HEK293 (cell line): ENCODE measurements around the gene PRAF2.

Experiments used
- EGR2 ChIP-seq: fragments of 450-650 bp; formaldehyde crosslinking; IDR thresholded peaks from 2 replicates; pipeline ENCODE4 v1.5.1; 2016; ENCODE audit warnings: low read depth, missing biosample characterization, missing genetic modification characterization
- GLIS1 ChIP-seq: fragments of 450-650 bp; formaldehyde crosslinking; IDR thresholded peaks from 2 replicates; pipeline ENCODE4 v1.5.1; 2016; ENCODE audit warnings: missing biosample characterization, missing genetic modification characterization
- KLF10 ChIP-seq: fragments of 450-650 bp; IDR thresholded peaks from 2 replicates; pipeline ENCODE4 v1.5.1; 2018; ENCODE audit warnings: missing biosample characterization, mild to moderate bottlenecking, missing genetic modification characterization
- KLF17 ChIP-seq: fragments of 450-650 bp; formaldehyde crosslinking; IDR thresholded peaks from 2 replicates; pipeline ENCODE4 v1.5.1; 2016; ENCODE audit warnings: missing biosample characterization, missing genetic modification characterization
- PRDM10 ChIP-seq: fragments of 450-650 bp; formaldehyde crosslinking; IDR thresholded peaks from 2 replicates; pipeline ENCODE4 v1.5.1; 2016; ENCODE audit warnings: missing biosample characterization, missing genetic modification characterization
- SCRT2 ChIP-seq: fragments of 450-650 bp; formaldehyde crosslinking; IDR thresholded peaks from 2 replicates; pipeline ENCODE4 v1.5.1; 2016; ENCODE audit warnings: missing biosample characterization, missing genetic modification characterization
- YY1 ChIP-seq: fragments of 450-650 bp; formaldehyde crosslinking; IDR thresholded peaks from 2 replicates; pipeline ENCODE4 v1.5.1; 2018; ENCODE audit warnings: missing biosample characterization, missing genetic modification characterization
- ZBTB48 ChIP-seq: fragments of 450-650 bp; formaldehyde crosslinking; IDR thresholded peaks from 2 replicates; pipeline ENCODE4 v1.5.1; 2016; ENCODE audit warnings: missing biosample characterization, missing genetic modification characterization
- ZFHX2 ChIP-seq: fragments of 450-650 bp; formaldehyde crosslinking; conservative IDR thresholded peaks from 2 replicates; pipeline ENCODE4 v1.5.1; 2016; ENCODE audit warnings: missing biosample characterization, missing genetic modification characterization
- ZIC2 ChIP-seq: fragments of 450-650 bp; formaldehyde crosslinking; IDR thresholded peaks from 2 replicates; pipeline ENCODE4 v1.5.1; 2016; ENCODE audit warnings: missing biosample characterization, missing genetic modification characterization
- ZNF138 ChIP-seq: fragments of 450-650 bp; formaldehyde crosslinking; IDR thresholded peaks from 2 replicates; pipeline ENCODE4 v1.5.1; 2016; ENCODE audit warnings: missing biosample characterization, missing genetic modification characterization, borderline replicate concordance
- ZNF23 ChIP-seq: fragments of 450-650 bp; formaldehyde crosslinking; IDR thresholded peaks from 2 replicates; pipeline ENCODE4 v1.5.1; 2016; ENCODE audit warnings: missing biosample characterization, missing genetic modification characterization, borderline replicate concordance
- ZNF239 ChIP-seq: fragments of 450-650 bp; formaldehyde crosslinking; IDR thresholded peaks from 2 replicates; pipeline ENCODE4 v1.5.1; 2016; ENCODE audit warnings: missing biosample characterization, missing genetic modification characterization
- ZNF335 ChIP-seq: fragments of 450-650 bp; formaldehyde crosslinking; conservative IDR thresholded peaks from 2 replicates; pipeline ENCODE4 v1.5.1; 2016; ENCODE audit warnings: missing biosample characterization, missing genetic modification characterization
- ZNF350 ChIP-seq: fragments of 450-650 bp; formaldehyde crosslinking; IDR thresholded peaks from 2 replicates; pipeline ENCODE4 v1.5.0; 2017; ENCODE audit warnings: missing biosample characterization, mild to moderate bottlenecking, missing genetic modification characterization
- ZNF37A ChIP-seq: fragments of 450-650 bp; IDR thresholded peaks from 2 replicates; pipeline ENCODE4 v1.5.1; 2018; ENCODE audit warnings: missing biosample characterization, missing genetic modification characterization
- ZNF48 ChIP-seq: fragments of 450-650 bp; formaldehyde crosslinking; IDR thresholded peaks from 2 replicates; pipeline ENCODE4 v1.5.1; 2016; ENCODE audit warnings: missing biosample characterization, missing genetic modification characterization
- ZNF488 ChIP-seq: fragments of 450-650 bp; formaldehyde crosslinking; IDR thresholded peaks from 2 replicates; pipeline ENCODE4 v1.5.1; 2016; ENCODE audit warnings: missing biosample characterization, missing genetic modification characterization
- ZNF513 ChIP-seq: fragments of 450-650 bp; IDR thresholded peaks from 2 replicates; pipeline ENCODE4 v1.5.1; 2018; ENCODE audit warnings: missing biosample characterization, missing genetic modification characterization
- ZNF518A ChIP-seq: fragments of 450-650 bp; formaldehyde crosslinking; conservative IDR thresholded peaks from 2 replicates; pipeline ENCODE4 v1.5.1; 2016; ENCODE audit warnings: low read depth, missing biosample characterization, missing genetic modification characterization
- ZNF621 ChIP-seq: fragments of 450-650 bp; formaldehyde crosslinking; IDR thresholded peaks from 2 replicates; pipeline ENCODE4 v1.5.1; 2017; ENCODE audit warnings: missing biosample characterization, missing genetic modification characterization
- ZNF660 ChIP-seq: fragments of 450-650 bp; IDR thresholded peaks from 2 replicates; pipeline ENCODE4 v1.5.1; 2018; ENCODE audit warnings: missing biosample characterization, mild to moderate bottlenecking, missing genetic modification characterization
- ZNF776 ChIP-seq: fragments of 450-650 bp; formaldehyde crosslinking; IDR thresholded peaks from 2 replicates; pipeline ENCODE4 v1.5.0; 2017; ENCODE audit warnings: missing biosample characterization, missing genetic modification characterization, borderline replicate concordance
- ZSCAN18 ChIP-seq: fragments of 450-650 bp; formaldehyde crosslinking; IDR thresholded peaks from 2 replicates; pipeline ENCODE4 v1.5.1; 2016; ENCODE audit warnings: missing biosample characterization, missing genetic modification characterization

The PRAF2 gene

GRCh38 chrX:49073601-49074575 is at the start of gene PRAF2 (continued):
- no peak for TF ChIP-seq ZSCAN18 (tag by site-specific recombination)
- peak; percentile 59 for TF ChIP-seq ZFHX2
- TF ChIP-seq ZNF48 (tag by site-specific recombination): no peak
- 0 out of 2 replicates have a peak, but pooled peaks have one; percentile 36 for TF ChIP-seq KLF10 (tag by site-specific recombination)
- no peak for TF ChIP-seq ZNF776 (tag by site-specific recombination)
- peak; percentile 51; the same call in 1 of the 2 replicates for TF ChIP-seq KLF17 (tag by site-specific recombination)
- no peak for TF ChIP-seq ZNF138
- TF ChIP-seq ZNF660 (tag by site-specific recombination): peak; percentile 75
- peak; percentile 73 for TF ChIP-seq ZBTB48
- TF ChIP-seq ZNF239 (tag by site-specific recombination): no peak
- no peak for TF ChIP-seq ZNF23 (tag by site-specific recombination)
- no peak for TF ChIP-seq ZNF621 (tag by site-specific recombination)
- peak; percentile 65; the same call in 1 of the 2 replicates for TF ChIP-seq SCRT2 (tag by site-specific recombination)
- TF ChIP-seq ZNF513 (tag by site-specific recombination): no peak
- peak; percentile 58 for TF ChIP-seq PRDM10 (tag by site-specific recombination)
- no peak for TF ChIP-seq ZNF488 (tag by site-specific recombination)
- TF ChIP-seq ZNF350 (tag by site-specific recombination): no peak
- peak; percentile 46 for TF ChIP-seq ZNF518A
- peak; percentile 28; the same call in 1 of the 2 replicates for TF ChIP-seq EGR2
- peak; percentile 54 for TF ChIP-seq GLIS1 (tag by site-specific recombination)
- no peak for TF ChIP-seq ZNF37A (tag by site-specific recombination)
- TF ChIP-seq YY1 (tag by site-specific recombination): peak; percentile 43; the same call in 1 of the 2 replicates
- TF ChIP-seq ZIC2 (tag by site-specific recombination): peak; percentile 35
- peak; percentile 95 for TF ChIP-seq ZNF335 (tag by site-specific recombination)
